ENCODE measurements around the gene PLEKHH2.

DNA sequence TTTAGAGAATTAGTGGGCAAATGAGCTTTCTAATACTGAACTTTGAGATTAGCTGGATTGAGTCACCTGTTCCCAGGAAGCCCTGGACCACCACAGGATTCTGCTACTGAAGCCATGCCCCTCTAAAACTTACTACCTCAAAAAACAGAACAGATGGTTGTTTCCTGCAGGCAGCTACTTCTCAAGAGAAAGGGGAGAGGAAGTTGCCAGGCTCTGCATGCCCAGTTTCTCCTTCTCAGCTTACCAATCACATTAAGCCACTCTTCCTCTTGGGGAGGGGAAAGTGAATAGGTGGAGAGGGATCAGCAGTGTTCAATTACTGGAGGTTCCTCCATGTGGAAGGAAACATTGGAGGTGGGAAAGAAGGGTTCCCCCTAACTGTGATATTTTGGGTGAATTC lies 64.1 kb downstream of the PLEKHH2 start:
- TF ChIP-seq POLR2A (IDR thresholded peaks at IDR 0.05): no peak
- TF ChIP-seq, protein P1, sequence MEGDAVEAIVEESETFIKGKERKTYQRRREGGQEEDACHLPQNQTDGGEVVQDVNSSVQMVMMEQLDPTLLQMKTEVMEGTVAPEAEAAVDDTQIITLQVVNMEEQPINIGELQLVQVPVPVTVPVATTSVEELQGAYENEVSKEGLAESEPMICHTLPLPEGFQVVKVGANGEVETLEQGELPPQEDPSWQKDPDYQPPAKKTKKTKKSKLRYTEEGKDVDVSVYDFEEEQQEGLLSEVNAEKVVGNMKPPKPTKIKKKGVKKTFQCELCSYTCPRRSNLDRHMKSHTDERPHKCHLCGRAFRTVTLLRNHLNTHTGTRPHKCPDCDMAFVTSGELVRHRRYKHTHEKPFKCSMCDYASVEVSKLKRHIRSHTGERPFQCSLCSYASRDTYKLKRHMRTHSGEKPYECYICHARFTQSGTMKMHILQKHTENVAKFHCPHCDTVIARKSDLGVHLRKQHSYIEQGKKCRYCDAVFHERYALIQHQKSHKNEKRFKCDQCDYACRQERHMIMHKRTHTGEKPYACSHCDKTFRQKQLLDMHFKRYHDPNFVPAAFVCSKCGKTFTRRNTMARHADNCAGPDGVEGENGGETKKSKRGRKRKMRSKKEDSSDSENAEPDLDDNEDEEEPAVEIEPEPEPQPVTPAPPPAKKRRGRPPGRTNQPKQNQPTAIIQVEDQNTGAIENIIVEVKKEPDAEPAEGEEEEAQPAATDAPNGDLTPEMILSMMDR (IDR thresholded peaks at IDR 0.05): no peak
